A673 (cell line): Measurements from ENCODE around the gene CEP44. TPM values are rescaled to one million over a fixed set of nuclear protein-coding genes. Genes with fewer than 3 reads are reported as not detected.
A peak's percentile ranks its signal among the peaks of the same experiment; 100 is the strongest.

Experiments
- Bru-seq: library from RNA; stranded (reverse); fragments of 400-500 nt; gene quantifications from one replicate; lab custom pipeline; 2021; lab: Mats Ljungman, UMichigan
- BruChase-seq, 2 experiments: library from RNA; stranded (reverse); fragments of 400-500 nt; gene quantifications; one replicate each; lab custom pipeline; 2021; lab: Mats Ljungman, UMichigan
- BruUV-seq: library from RNA; stranded (reverse); fragments of 400-500 nt; replicated peaks from 2 replicates; lab custom pipeline; 2021; lab: Mats Ljungman, UMichigan
- CTCF ChIA-PET: fragments of 300-600 bp; sonication (Branson Sonifier 250); formaldehyde crosslinking; loops from one replicate; lab custom pipeline; 2022; ENCODE audit warnings: antibody characterized with exemption; lab: Charles Lee
- POLR2A ChIA-PET: fragments of 300-600 bp; sonication (Branson Sonifier 250); formaldehyde crosslinking; loops from one replicate; lab custom pipeline; 2022; ENCODE audit warnings: antibody characterized with exemption; ENCODE audit not compliant: low non-redundant PET; lab: Charles Lee
- DNase-seq: peaks from one replicate; pipeline ENCODE4 v3.0.0-alpha.2; 2015; ENCODE audit warnings: low spot score
- H3K27ac ChIP-seq: fragments of 200-600 bp; sonication (generic); 2 replicates; pipeline ENCODE4 v1.5.1; 2016; ENCODE audit warnings: mixed run types, low read depth, mild to moderate bottlenecking, mixed read lengths, antibody characterized with exemption, low read length; ENCODE audit not compliant: poor library complexity, severe bottlenecking
- H3K27me3 ChIP-seq: fragments of 200-600 bp; sonication (generic); replicated peaks from 2 replicates; pipeline ENCODE4 v1.6.1; 2017; ENCODE audit warnings: mixed run types, low read depth, mild to moderate bottlenecking, mixed read lengths, antibody characterized with exemption, low read length; ENCODE audit not compliant: insufficient read depth, poor library complexity
- H3K36me3 ChIP-seq: fragments of 200-600 bp; sonication (generic); 2 replicates; pipeline ENCODE4 v1.6.1; 2016; ENCODE audit warnings: mixed run types, mild to moderate bottlenecking, mixed read lengths, antibody characterized with exemption, low read length; ENCODE audit not compliant: insufficient read depth, poor library complexity, severe bottlenecking
- H3K4me1 ChIP-seq: fragments of 200-600 bp; sonication (generic); 2 replicates; pipeline ENCODE4 v1.6.1; 2017; ENCODE audit warnings: mixed run types, mild to moderate bottlenecking, mixed read lengths, antibody characterized with exemption, low read length; ENCODE audit not compliant: insufficient read depth, poor library complexity, severe bottlenecking
- H3K4me3 ChIP-seq: fragments of 200-600 bp; sonication (generic); 2 replicates; pipeline ENCODE4 v1.5.1; 2016; ENCODE audit warnings: low read depth, mixed run types, mild to moderate bottlenecking, mixed read lengths, low read length; ENCODE audit not compliant: poor library complexity, severe bottlenecking
- H3K9me3 ChIP-seq: fragments of 200-600 bp; sonication (generic); 2 replicates; pipeline ENCODE4 v1.6.1; 2016; ENCODE audit warnings: mixed run types, low read depth, mild to moderate bottlenecking, mixed read lengths, antibody characterized with exemption, low read length; ENCODE audit not compliant: poor library complexity, severe bottlenecking
- EZH2 ChIP-seq: fragments of 200-600 bp; sonication (generic); IDR thresholded peaks from 2 replicates; pipeline ENCODE4 v1.6.1; 2017; ENCODE audit warnings: borderline replicate concordance, low read depth, mild to moderate bottlenecking, mixed read lengths, antibody characterized with exemption, low read length; ENCODE audit not compliant: poor library complexity, severe bottlenecking
- intact Hi-C: fragments of 100-400 bp; cut with micrococcal nuclease; formaldehyde crosslinking; loops from one replicate; pipeline ENCODE4 v1.10.0; 2022; ENCODE audit not compliant: unreplicated experiment
- long read RNA-seq: library from polyadenylated mRNA; stranded (forward); transcript quantifications from one replicate; pipeline ENCODE4 v2.0.0, GENCODE V29; 2022
- total RNA-seq: library from RNA; stranded (reverse); gene quantifications from 2 replicates; pipeline ENCODE4 v1.2.3, GENCODE V29; 2021
- TF ChIP-seq, protein P1 (sequence below): fragments of 300-800, 200-600 bp; sonication (generic); conservative IDR thresholded peaks from 2 replicates; pipeline ENCODE4 v1.5.1; 2017; ENCODE audit warnings: low read depth, mild to moderate bottlenecking, antibody characterized with exemption, low read length, moderate library complexity, mixed read lengths

The CEP44 gene
- total RNA-seq, result 22.3 and 23.7 TPM in 2 replicates
- Bru-seq, nascent RNA, result percentile 79 among the genes with signal in this experiment
- BruChase-seq, experiment 1, labeled RNA remaining after a 2-hour chase, result percentile 86 among the genes with signal in this experiment
- percentile 79 among the genes with signal in this experiment for BruChase-seq, experiment 2, labeled RNA remaining after a 6-hour chase
- long read RNA-seq, full-length matches to known transcripts, result 7 of 58 reads
- long read RNA-seq, partial matches to known transcripts, result 24 of 58 reads
- long read RNA-seq, other reads (novel, unspliced or antisense), result 27 of 58 reads

- no peaks in the 10 kb centered on the region for H3K27me3 ChIP-seq
- CTCF ChIA-PET, result interaction anchor here (0.6 kb wide), 1 partner anchor 1385 kb away, joined by 3 read pairs; no protein-coding TSS in a partner anchor
- POLR2A ChIA-PET, result interaction anchor here (0.6 kb wide), 1 partner anchor 1164 kb away, joined by 4 read pairs; no protein-coding TSS in a partner anchor
Observed at GRCh38 chr4:174283507-174284471, at the start of gene CEP44, which contains the start of gene FBXO8. TSS of gene CEP44 (plus strand) at chr4:174283911. CDS start at chr4:174299122, 15,211 bp downstream. TSS of gene FBXO8 (minus strand) at chr4:174283667. CDS start at chr4:174263092, 20,575 bp downstream.

DNA sequence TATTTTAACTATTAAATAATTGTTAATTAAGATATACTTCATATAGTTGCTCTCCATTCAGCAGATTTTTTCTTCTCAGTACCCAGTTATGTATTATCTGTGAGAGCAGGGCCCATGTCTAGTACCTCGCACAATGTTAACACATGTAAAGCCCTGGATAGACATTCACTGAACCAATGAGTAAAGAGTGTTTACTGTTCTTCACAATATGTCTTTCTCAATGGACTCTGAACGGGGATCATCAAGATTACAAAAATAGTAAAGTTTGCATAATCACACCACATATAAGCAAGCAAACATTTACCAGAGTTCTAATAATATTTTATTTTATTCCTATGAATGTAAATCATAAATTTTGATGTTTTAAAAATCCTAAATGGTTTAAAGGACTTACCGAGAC is 47.4 kb upstream of the CEP44 start:
- TF ChIP-seq, protein P1, sequence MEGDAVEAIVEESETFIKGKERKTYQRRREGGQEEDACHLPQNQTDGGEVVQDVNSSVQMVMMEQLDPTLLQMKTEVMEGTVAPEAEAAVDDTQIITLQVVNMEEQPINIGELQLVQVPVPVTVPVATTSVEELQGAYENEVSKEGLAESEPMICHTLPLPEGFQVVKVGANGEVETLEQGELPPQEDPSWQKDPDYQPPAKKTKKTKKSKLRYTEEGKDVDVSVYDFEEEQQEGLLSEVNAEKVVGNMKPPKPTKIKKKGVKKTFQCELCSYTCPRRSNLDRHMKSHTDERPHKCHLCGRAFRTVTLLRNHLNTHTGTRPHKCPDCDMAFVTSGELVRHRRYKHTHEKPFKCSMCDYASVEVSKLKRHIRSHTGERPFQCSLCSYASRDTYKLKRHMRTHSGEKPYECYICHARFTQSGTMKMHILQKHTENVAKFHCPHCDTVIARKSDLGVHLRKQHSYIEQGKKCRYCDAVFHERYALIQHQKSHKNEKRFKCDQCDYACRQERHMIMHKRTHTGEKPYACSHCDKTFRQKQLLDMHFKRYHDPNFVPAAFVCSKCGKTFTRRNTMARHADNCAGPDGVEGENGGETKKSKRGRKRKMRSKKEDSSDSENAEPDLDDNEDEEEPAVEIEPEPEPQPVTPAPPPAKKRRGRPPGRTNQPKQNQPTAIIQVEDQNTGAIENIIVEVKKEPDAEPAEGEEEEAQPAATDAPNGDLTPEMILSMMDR, result no peak
- no peak for TF ChIP-seq EZH2
- H3K4me1 ChIP-seq, result no peaks in the 10 kb centered on the region
- H3K36me3 ChIP-seq, result no peaks in the 10 kb centered on the region
- H3K27me3 ChIP-seq, result no peaks in the 10 kb centered on the region
- intact Hi-C loops, result no loop called here
- H3K9me3 ChIP-seq, result no peaks in the 10 kb centered on the region
- no peak overlapping the region for H3K27ac ChIP-seq
- POLR2A ChIA-PET, result no interaction called here
- no peak for DNase-seq
- CTCF ChIA-PET, result no interaction called here
- BruUV-seq, result no TSS peak
- H3K4me3 ChIP-seq, result no peak overlapping the region

More at GRCh38 chr4:174283507-174284471, at the start of gene CEP44, which contains the start of gene FBXO8:
- intact Hi-C loops, result no loop called here
- Histone ChIP-seq H3K4me3 (peak within 1 kb of the TSS; percentile 63), H3K9me3 (peaks cover 10% of the 10 kb centered on the region), H3K36me3 (no peaks in the 10 kb centered on the region), H3K4me1 (peaks cover 15% of the 10 kb centered on the region), H3K27ac (peak within 1 kb of the TSS; percentile 99)
- TF ChIP-seq, protein P1, result no peak
- TF ChIP-seq EZH2, result no peak
- BruUV-seq, result TSS peak; percentile 42
- peak; percentile 87 for DNase-seq

- CTCF ChIA-PET, result no interaction called here
- intact Hi-C loops, result no loop called here
- DNase-seq, result no peak
Observed at GRCh38 chr4:174241162-174241561, 42.5 kb upstream of the CEP44 start.

More at GRCh38 chr4:174241162-174241561, 42.5 kb upstream of the CEP44 start:
- H3K4me1 ChIP-seq, result no peaks in the 10 kb centered on the region
- no peaks in the 10 kb centered on the region for H3K36me3 ChIP-seq
- POLR2A ChIA-PET, result no interaction called here
- no peak overlapping the region for H3K4me3 ChIP-seq
- no peak for TF ChIP-seq EZH2
- TF ChIP-seq, protein P1, result no peak
- H3K9me3 ChIP-seq, result no peaks in the 10 kb centered on the region
- no peaks in the 10 kb centered on the region for H3K27me3 ChIP-seq
- no TSS peak for BruUV-seq
- H3K27ac ChIP-seq, result no peak overlapping the region
